Testis (tissue), 2 donors: ENCODE data around the gene RDH12.

ENCODE experiments used
- CTCF ChIP-seq, 3 experiments: fragments of 450-650 bp in 2 of 3; fragments of 200-600 bp in 1 of 3; sonication (generic) in 1 of 3; IDR thresholded peaks; one replicate each; pipeline ENCODE4 v1.5.1; 2016 to 2019; ENCODE audit warnings: antibody characterized with exemption in 3 of 3, mild to moderate bottlenecking in 2 of 3, moderate library complexity in 1 of 3
- POLR2A ChIP-seq: fragments of 450-650 bp; IDR thresholded peaks from one replicate; pipeline ENCODE4 v1.6.1; 2017; ENCODE audit warnings: antibody characterized with exemption, mild to moderate bottlenecking, moderate library complexity

GRCh38 chr14:67734675-67735074 lies 33.0 kb downstream of the RDH12 start:
- no peak for TF ChIP-seq CTCF (IDR thresholded peaks at IDR 0.05)
- no peak for TF ChIP-seq POLR2A
